ENCODE results near the gene KCP. TPM values are rescaled to one million over a fixed set of nuclear protein-coding genes. Genes with fewer than 3 reads are reported as not detected.

Gene KCP
- total RNA-seq, 1 experiment from 2014 or later: 9.9 TPM

- no peaks in the 10 kb centered on the region for H3F3A ChIP-seq (ENCODE audit: insufficient read depth, low read depth)
- H4K20me1 ChIP-seq (ENCODE audit: insufficient read depth): no peaks in the 10 kb centered on the region
- no peak overlapping the region for H3K27ac ChIP-seq
- H3K36me3 ChIP-seq (ENCODE audit: low read depth): no peaks in the 10 kb centered on the region
- H3K27me3 ChIP-seq (ENCODE audit: insufficient read depth, low read depth): no peaks in the 10 kb centered on the region
- H3K4me1 ChIP-seq (replicated peaks; ENCODE audit: insufficient read depth): no peaks in the 10 kb centered on the region
- H3K9me2 ChIP-seq (ENCODE audit: insufficient read depth): no peaks in the 10 kb centered on the region
- intact Hi-C loops (cut with micrococcal nuclease; ENCODE audit: unreplicated experiment): no loop called here
- H2AFZ ChIP-seq: no peak overlapping the region
- no peaks in the 10 kb centered on the region for H3K9me3 ChIP-seq (ENCODE audit: insufficient read depth, low read depth)
- no peak for TF ChIP-seq EZH2 (IDR thresholded peaks at IDR 0.05; ENCODE audit: low read depth)
- H3K4me2 ChIP-seq: no peak overlapping the region
- POLR2A ChIA-PET (ENCODE audit: unreplicated experiment): interaction anchor here (0.6 kb wide), 1 partner anchor 318 kb away, joined by 5 read pairs; no protein-coding TSS in a partner anchor
- CTCF ChIA-PET: no interaction called here
- DNase-seq: no peak
- no peak overlapping the region for H3K4me3 ChIP-seq
- H3K79me2 ChIP-seq (ENCODE audit: low read depth): no peaks in the 10 kb centered on the region
- no TSS peak for BruUV-seq (replicated peaks)
Measured at GRCh38 chr7:128845987-128846386, 64.5 kb downstream of the KCP start.

- Histone ChIP-seq H3K27ac (no peak overlapping the region), H3K4me1 (replicated peaks; ENCODE audit: insufficient read depth) (no peaks in the 10 kb centered on the region), H3K4me3 (no peak overlapping the region), H3K4me2 (no peak overlapping the region), H3K27me3 (ENCODE audit: insufficient read depth, low read depth) (no peaks in the 10 kb centered on the region), H3K36me3 (ENCODE audit: low read depth) (no peaks in the 10 kb centered on the region), H3F3A (ENCODE audit: insufficient read depth, low read depth) (no peaks in the 10 kb centered on the region), H3K9me2 (ENCODE audit: insufficient read depth) (no peaks in the 10 kb centered on the region), H3K9me3 (ENCODE audit: insufficient read depth, low read depth) (no peaks in the 10 kb centered on the region), H4K20me1 (ENCODE audit: insufficient read depth) (no peaks in the 10 kb centered on the region), H2AFZ (no peak overlapping the region), H3K79me2 (ENCODE audit: low read depth) (no peaks in the 10 kb centered on the region)
- ChIA-PET CTCF (no interaction called here), POLR2A (ENCODE audit: unreplicated experiment) (interaction anchor here (0.6 kb wide), 1 partner anchor 319 kb away, joined by 5 read pairs; no protein-coding TSS in a partner anchor)
- DNase-seq: no peak
- no TSS peak for BruUV-seq (replicated peaks)
- TF ChIP-seq CTCF (conservative IDR thresholded peaks at IDR 0.05): no peak
- TF ChIP-seq EZH2 (IDR thresholded peaks at IDR 0.05; ENCODE audit: low read depth): no peak
- intact Hi-C loops (cut with micrococcal nuclease; ENCODE audit: unreplicated experiment): no loop called here
Measured at GRCh38 chr7:128845475-128845874, 65.0 kb downstream of the KCP start.

GRCh38 chr7:128844777-128845311 lies 65.7 kb downstream of the KCP start:
- intact Hi-C loops (cut with micrococcal nuclease; ENCODE audit: unreplicated experiment): no loop called here
- Histone ChIP-seq H3K9me2 (ENCODE audit: insufficient read depth) (no peaks in the 10 kb centered on the region), H3K36me3 (ENCODE audit: low read depth) (no peaks in the 10 kb centered on the region), H3F3A (ENCODE audit: insufficient read depth, low read depth) (no peaks in the 10 kb centered on the region), H3K79me2 (ENCODE audit: low read depth) (no peaks in the 10 kb centered on the region), H3K4me3 (no peak overlapping the region), H3K9me3 (ENCODE audit: insufficient read depth, low read depth) (no peaks in the 10 kb centered on the region), H4K20me1 (ENCODE audit: insufficient read depth) (no peaks in the 10 kb centered on the region), H3K27ac (no peak overlapping the region), H3K27me3 (ENCODE audit: insufficient read depth, low read depth) (no peaks in the 10 kb centered on the region), H3K4me1 (replicated peaks; ENCODE audit: insufficient read depth) (no peaks in the 10 kb centered on the region), H3K4me2 (no peak overlapping the region), H2AFZ (no peak overlapping the region)
- BruUV-seq (replicated peaks): no TSS peak
- no peak for DNase-seq
- POLR2A ChIA-PET (ENCODE audit: unreplicated experiment): no interaction called here
- TF ChIP-seq CTCF (conservative IDR thresholded peaks at IDR 0.05) (no peak), EZH2 (IDR thresholded peaks at IDR 0.05; ENCODE audit: low read depth) (no peak)
- CTCF ChIA-PET: no interaction called here

Data from PC-9 (cell line).